ENCODE measurements around the gene MPG.

DNA sequence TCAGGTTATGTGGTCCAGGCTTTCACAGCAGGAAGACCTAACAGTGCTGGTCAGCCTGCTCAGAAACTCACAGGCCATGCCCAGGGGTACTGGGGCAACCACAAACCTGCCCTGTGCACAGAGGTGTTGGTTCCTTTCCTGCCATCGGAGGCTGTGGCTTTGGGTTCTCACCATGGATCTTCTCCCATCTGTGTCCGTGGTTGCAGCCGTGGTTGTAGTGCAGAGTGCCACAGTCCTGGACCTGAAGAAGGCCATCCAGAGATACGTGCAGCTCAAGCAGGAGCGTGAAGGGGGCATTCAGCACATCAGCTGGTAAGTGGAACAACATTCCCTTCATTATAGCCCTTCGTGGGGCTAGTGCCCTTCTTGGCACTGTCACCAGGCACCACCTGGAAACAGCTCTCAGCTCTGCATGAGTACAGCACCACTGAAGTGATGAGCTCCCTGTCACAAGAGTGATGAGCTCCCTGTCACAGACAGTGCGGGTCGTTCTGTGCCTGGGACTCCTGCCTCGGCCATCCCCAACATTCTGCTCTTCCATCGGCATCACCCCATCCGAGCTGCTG lies 22.4 kb upstream of the MPG start:
- TF ChIP-seq, protein P1, sequence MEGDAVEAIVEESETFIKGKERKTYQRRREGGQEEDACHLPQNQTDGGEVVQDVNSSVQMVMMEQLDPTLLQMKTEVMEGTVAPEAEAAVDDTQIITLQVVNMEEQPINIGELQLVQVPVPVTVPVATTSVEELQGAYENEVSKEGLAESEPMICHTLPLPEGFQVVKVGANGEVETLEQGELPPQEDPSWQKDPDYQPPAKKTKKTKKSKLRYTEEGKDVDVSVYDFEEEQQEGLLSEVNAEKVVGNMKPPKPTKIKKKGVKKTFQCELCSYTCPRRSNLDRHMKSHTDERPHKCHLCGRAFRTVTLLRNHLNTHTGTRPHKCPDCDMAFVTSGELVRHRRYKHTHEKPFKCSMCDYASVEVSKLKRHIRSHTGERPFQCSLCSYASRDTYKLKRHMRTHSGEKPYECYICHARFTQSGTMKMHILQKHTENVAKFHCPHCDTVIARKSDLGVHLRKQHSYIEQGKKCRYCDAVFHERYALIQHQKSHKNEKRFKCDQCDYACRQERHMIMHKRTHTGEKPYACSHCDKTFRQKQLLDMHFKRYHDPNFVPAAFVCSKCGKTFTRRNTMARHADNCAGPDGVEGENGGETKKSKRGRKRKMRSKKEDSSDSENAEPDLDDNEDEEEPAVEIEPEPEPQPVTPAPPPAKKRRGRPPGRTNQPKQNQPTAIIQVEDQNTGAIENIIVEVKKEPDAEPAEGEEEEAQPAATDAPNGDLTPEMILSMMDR (IDR thresholded peaks at IDR 0.05; ENCODE audit: insufficient read depth, low read depth, low read length) = no peak
- TF ChIP-seq EZH2 (IDR thresholded peaks at IDR 0.05; ENCODE audit: insufficient read depth, low read length) = no peak
